DMS79 (cell line): ENCODE results near the gene GLIS2.

Experiments used
- DNase-seq: peaks from one replicate; lab custom pipeline; 2025; lab: John Stamatoyannopoulos, UW

GLIS2 gene

DNA sequence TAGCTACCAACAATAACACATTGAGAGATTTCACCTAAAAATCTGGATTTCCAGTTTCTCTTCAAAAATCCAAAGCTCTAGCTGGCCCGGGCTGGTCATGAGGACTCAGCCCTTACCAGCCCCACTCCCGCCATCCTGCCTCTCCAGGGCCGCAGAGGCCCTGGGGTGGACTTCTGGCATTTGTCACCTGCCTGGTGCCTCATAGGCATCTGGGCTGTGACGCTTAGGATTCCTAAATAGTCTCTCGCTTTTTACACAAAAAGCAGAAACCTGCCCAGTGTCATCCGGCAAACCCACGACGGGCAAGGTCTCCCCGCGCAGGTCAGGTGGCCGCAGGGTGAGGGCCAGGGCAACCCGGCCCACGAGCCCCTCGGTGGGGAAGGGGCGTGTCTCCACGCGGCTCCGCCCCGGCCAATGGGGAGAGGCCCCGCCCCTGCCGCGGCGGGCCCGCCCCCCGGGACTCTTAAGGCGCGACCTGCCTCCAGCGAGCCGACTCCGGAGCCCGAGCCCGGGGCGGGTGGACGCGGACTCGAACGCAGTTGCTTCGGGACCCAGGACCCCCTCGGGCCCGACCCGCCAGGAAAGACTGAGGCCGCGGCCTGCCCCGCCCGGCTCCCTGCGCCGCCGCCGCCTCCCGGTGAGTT lies 55.6 kb downstream of the GLIS2 start, which contains the start of gene VASN:
TSS of gene VASN (plus strand) at position 492 of the 644 bp plus-strand sequence. CDS start 9,030 bp downstream, outside the sequence.
- DNase-seq = no peak

DNA sequence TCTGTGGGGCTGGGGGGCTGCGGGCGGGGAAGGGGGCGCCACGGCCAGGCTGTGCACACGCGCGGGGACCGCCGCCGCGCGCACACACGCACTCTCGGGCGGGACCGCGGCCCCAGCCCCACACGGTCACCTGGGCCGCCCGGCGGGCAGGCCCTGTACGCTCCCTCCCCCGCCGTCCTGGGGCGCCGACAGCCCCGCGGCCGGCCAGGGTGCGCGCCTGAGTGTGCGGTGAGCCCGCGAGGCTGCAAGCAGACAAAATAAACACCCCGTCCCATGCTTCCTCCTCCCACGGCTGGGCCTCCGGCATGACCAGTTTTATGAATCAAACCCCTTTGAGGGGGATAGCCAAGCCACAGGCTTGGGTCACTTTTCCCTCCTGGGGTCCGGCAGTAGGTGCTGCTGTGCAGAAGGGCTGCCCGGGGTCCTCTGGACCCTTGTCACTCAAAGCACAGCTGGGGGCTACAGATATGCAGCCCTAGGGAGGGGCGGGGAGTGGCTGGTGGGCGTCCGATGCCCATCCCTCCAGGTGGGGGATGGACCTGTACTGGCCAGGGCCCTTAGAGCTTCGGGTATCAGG lies 56.2 kb downstream of the GLIS2 start:
- DNase-seq = no peak

DNA sequence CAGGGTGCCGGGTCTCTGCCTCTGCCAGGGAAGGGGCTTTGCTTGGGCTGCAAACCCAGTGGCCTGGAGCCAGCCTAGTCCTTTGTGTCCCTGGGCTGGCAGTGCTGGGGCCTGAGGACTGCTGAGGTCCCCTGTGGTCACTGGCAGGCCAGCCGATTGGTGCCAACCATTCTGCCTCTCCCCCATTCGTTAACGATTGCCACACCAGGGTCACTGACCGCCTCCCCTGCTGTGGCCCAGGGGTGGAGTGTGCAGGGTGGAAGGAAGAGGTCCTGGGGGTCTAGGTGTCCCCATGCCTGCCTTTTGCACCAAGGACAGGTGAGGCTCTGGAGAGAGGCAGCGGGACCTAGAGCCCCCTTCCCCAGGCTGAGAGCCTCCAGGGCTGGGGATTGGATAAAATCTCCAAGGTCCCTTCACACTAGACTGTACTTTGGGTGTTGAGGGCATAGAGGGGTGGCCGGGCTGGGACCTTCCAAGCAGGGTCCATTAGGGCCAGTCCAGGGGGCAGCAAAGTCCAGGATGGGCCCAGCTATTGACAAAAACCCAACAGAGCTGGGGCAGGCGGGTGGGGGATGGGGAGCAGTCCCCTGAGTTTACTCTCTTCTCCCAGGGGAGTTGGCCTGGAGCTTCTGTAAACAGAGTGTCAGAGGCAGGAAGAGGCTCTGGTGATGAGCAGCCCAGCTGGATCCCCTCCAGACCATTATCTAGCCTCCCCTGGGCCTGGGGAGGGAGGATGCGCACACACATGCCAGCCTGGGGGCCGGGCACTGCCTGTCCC lies 56.9 kb downstream of the GLIS2 start:
- no peak for DNase-seq

DNA sequence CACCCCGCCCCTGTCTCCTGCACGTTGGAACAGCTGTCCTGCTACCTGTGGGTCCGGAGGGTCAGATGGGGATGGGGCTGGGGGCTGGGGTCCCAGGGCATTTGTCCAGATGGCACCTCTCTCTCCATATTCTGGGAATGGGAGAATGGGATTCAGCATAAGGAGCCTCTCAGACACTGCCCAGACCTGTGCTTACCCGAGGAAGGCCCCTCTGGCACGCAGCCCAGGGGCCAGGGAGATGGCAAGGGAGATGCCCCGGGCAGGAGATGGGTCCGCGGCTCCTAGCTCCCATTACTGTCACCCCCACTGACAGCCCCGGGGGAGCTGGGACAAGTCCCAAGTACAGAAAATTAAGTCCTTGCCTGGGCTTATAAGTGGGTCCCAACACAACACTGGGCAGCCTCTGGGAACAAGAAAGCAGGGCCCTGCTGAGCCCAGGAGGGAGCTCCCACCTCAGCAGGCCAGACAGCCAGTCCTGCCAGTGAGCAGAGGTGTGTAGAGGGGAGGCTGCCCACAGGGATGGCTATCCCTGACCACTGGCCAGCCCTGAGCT lies 57.6 kb downstream of the GLIS2 start:
- no peak for DNase-seq

DNA sequence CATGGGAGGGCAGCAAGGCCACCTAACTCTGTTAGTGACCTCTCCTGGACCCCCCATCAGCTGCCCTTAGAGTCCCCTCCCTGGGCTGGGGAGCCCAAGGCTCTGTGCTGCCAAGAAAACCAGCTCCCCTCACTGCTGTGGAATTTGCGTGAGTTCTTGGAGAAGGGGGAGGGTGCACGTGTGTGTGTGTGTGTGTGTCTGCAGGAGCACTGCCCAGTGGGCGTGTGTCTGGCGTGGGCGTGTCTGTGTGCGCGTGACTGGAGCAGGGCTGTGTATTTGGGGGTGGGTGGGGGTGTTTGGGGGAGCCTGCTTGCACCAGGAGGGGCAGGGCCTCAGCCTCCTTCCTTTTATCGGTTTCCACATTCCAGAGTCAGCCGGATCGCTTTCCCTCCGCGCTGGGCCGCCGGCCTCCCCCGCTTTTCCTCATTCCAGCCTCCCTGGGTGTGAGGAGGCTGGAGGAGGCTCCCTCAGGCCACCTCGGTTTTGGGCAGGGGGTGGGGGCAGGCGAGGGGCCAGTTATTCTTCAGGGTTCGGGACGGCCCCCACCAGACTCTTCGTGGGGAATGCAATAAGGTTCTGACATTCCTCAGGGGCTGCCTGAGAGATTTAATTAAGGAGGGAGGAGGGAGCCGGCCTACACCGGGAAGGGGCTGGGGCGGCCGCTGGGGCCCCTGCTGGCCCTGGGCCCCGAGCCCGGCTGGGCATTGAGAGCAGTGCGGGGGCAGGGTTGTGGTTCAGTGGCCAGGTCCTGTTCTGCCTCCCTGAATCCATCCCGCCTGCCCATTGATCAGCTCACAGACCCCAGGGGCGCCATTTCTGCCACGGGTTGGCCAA lies 58.3 kb downstream of the GLIS2 start:
- DNase-seq = no peak

DNA sequence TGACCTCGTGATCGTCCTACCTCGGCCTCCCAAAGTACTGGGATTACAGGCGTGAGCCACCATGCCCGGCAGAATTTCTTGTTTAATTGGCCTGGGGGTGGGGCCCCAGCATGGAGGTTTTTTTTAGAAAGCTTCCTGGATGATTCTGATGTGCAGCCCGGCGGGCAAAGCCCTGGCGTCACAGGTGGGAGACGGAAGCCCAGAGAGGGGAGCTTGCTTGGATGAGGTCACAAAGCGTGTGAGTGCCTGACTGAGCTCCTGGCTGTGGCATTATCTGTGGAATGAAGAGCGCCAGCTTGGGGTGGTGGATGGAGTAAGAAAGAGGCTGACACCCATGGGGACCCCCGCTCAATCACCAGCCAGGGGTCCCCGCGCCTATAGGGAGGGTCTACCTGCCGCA lies 59.9 kb downstream of the GLIS2 start:
- DNase-seq = no peak

DNA sequence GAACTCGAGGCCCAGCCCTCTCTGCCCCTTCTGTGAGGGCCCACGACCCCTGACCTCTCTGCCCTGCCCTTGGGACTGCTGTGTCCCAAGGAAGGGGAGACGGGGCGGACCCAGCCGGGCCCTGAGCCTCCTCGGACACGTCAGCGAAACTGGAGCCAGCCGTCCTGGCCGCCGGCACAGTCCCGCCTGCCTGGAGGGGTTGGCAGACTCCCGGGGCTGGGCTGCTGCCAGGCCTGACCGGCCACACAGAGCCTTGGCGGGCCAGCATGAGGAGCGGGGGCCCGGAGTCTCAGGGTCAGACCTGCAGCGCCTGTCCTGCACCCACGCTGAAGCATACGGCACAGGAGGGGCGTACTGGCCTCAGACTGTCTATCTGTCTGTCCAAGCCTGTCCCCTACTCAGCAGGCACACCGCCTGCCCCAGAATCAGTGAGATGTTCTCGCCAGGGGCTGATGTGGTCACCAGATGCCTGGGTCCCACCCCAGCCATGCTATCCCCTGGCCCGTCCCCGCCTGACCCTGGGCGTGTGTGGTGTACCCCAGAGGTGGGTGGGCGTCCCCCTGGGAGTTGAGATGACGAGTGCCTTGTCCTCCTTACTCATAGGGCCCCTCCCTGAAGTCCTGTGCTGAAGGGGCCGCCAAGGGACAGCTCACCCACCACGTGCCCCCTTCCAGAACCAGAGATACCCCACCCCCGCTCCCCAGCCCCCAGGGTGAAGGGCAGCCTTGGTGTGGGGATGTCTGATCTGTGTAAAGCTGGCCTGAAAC lies 60.4 kb downstream of the GLIS2 start:
- DNase-seq = no peak

DNA sequence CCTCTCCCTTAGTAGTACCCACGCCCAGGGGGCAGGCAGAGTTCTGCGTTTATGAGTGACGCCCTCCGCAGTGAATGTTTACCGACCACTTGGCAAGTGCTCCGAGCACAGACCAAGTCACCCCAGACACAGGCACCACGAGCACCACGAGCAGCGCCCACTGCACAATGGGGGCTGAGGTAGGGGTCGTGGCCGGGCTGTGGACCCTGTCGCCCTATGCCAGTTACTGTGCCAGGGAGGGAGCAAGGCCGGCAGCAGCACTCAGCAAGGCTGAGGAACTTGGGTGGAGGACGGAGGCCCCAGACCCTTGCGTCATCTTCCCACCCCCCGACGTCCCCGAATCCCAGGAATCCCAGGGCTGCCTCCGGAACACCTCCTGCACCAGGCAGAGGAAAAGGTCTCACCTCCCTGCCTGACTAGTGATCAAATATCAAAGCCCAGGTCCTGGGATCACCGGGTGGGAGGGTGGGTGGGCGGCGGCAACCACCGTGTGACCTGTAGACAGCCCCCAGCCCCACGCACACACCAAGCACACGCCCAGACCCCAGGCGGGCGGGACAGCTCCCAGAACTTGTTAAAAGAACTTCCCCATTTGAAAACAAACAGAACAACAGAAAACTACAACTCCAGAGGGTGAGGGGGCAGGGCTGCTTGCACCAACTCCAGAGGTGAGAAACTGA lies 61.2 kb downstream of the GLIS2 start:
- no peak for DNase-seq

DNA sequence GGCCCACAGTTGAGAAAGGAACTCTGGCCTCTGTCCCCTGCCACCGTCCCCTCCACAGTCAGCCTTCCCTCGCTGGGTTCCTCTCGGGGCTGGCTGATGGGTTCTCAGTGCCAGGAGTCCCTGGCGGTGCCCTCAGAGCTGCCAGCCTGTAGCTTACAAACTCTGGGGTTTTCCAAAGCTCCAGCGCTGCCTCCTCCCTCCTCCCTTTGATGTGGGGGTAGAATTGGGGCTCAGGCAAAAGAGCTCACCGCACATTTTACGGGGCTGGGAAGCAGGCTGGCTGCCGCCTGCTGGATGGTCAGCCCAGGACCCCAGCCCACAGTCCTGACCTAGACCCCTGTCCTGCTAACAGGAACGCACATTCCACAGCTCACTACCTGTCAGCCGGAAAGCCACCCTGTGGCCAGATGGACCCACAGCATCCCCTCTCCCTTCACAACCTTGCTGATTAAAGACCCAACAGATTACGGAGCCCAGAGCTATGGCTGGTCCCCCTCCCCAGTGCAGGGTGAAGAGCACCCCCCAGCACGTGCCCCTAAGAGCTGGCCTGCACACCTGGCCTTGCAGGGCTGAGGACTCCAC lies 61.8 kb downstream of the GLIS2 start:
- DNase-seq = no peak

DNA sequence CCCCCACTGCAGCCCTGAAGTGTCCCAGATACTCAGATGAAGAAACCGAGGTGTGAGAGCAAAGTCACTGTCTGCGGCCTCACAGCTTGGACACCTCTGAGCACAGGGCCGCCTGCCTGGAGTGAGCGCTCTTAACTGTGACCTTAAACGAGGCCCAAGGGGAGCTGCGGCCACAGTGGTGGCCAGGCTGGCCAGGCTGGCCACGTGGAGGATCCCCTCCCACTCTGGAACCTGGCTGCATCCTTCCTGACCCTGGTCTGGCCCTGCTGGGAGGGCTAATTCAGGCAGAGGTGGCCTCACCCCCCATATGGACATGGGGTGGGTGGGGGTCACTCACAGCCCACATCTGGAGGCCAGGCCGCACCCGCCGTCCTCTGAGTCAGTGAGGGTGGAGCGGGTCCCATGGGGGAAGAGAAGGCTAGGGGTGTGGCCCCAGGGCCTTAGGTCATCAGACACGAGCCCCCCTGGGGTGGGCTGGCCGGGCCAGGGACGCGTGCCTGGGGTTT lies 62.3 kb downstream of the GLIS2 start:
- DNase-seq = no peak

DNA sequence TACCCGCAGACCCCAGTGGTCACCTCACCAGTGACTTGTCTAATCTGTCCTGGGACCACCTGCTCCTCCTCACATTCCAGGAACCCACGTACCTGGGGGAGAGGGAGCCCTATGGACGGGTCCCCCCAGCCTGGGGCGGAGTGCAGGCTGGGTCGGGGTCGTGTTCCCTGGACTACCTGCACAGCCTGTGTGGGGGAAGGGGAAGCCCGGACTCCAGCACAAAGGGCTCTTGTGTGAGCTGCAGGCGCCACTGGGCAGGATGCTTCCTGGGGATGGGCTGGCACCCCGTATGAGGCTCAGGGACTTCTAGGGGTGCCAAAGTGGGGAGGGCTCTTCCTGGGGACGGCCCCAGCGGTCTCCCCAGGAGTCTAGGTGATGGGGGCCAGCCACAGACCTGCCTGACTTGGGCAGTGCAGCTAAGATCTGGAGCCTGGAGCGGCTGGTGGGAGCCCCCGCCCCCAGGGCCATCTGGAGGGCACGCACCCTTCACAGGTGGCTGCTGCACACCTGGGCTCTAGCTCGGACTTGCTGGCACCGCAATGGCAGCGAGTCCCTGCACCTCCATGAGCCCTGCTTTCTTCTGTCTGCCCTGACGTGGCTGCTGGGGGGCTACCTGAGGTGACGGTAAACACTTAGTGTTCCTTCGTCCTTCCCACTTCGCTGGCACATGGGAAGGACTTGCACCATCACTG lies 63.3 kb downstream of the GLIS2 start:
- no peak for DNase-seq

DNA sequence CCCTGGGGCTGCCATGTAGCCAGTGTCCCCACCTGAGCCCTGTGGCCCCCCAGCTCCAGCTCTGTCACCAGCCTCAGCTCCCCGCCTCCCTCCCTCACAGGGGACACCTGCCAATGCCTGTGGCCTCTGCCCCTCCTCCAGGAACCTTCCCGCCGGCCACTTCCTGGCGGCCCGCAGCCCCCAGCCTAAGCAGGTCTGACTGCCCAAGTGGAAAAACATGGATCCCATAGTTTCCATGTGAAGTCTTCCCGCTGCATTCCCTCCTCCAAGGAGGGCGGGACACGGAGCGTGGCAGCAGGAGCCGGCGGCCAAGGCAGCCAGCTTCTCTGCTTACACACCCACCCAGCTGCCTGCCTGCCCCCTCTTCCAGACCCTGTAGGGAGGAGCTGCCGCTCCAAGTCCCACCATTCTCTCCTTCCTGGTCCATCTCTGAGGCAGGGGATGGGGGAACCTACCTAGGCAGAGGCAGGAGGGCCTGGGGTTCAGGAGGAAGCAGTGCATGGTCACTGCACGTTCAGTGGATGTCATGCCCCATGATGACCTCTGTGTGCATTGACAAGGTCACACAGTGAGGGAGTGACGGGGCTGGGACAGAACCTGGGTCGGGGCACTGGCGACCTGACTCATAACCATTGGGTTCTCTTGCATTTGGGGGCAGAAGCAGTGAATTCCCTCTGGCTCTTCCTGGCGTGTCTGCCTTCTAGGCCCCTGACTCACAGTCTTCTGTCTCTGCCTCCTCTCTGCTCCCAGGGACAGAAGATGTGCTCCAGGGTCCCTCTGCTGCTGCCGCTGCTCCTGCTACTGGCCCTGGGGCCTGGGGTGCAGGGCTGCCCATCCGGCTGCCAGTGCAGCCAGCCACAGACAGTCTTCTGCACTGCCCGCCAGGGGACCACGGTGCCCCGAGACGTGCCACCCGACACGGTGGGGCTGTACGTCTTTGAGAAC lies 64.5 kb downstream of the GLIS2 start:
- DNase-seq = no peak

DNA sequence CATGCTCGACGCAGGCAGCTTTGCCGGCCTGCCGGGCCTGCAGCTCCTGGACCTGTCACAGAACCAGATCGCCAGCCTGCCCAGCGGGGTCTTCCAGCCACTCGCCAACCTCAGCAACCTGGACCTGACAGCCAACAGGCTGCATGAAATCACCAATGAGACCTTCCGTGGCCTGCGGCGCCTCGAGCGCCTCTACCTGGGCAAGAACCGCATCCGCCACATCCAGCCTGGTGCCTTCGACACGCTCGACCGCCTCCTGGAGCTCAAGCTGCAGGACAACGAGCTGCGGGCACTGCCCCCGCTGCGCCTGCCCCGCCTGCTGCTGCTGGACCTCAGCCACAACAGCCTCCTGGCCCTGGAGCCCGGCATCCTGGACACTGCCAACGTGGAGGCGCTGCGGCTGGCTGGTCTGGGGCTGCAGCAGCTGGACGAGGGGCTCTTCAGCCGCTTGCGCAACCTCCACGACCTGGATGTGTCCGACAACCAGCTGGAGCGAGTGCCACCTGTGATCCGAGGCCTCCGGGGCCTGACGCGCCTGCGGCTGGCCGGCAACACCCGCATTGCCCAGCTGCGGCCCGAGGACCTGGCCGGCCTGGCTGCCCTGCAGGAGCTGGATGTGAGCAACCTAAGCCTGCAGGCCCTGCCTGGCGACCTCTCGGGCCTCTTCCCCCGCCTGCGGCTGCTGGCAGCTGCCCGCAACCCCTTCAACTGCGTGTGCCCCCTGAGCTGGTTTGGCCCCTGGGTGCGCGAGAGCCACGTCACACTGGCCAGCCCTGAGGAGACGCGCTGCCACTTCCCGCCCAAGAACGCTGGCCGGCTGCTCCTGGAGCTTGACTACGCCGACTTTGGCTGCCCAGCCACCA lies 65.4 kb downstream of the GLIS2 start:
- no peak for DNase-seq

DNA sequence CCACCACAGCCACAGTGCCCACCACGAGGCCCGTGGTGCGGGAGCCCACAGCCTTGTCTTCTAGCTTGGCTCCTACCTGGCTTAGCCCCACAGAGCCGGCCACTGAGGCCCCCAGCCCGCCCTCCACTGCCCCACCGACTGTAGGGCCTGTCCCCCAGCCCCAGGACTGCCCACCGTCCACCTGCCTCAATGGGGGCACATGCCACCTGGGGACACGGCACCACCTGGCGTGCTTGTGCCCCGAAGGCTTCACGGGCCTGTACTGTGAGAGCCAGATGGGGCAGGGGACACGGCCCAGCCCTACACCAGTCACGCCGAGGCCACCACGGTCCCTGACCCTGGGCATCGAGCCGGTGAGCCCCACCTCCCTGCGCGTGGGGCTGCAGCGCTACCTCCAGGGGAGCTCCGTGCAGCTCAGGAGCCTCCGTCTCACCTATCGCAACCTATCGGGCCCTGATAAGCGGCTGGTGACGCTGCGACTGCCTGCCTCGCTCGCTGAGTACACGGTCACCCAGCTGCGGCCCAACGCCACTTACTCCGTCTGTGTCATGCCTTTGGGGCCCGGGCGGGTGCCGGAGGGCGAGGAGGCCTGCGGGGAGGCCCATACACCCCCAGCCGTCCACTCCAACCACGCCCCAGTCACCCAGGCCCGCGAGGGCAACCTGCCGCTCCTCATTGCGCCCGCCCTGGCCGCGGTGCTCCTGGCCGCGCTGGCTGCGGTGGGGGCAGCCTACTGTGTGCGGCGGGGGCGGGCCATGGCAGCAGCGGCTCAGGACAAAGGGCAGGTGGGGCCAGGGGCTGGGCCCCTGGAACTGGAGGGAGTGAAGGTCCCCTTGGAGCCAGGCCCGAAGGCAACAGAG lies 66.3 kb downstream of the GLIS2 start:
- no peak for DNase-seq

DNA sequence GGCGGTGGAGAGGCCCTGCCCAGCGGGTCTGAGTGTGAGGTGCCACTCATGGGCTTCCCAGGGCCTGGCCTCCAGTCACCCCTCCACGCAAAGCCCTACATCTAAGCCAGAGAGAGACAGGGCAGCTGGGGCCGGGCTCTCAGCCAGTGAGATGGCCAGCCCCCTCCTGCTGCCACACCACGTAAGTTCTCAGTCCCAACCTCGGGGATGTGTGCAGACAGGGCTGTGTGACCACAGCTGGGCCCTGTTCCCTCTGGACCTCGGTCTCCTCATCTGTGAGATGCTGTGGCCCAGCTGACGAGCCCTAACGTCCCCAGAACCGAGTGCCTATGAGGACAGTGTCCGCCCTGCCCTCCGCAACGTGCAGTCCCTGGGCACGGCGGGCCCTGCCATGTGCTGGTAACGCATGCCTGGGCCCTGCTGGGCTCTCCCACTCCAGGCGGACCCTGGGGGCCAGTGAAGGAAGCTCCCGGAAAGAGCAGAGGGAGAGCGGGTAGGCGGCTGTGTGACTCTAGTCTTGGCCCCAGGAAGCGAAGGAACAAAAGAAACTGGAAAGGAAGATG lies 67.0 kb downstream of the GLIS2 start:
- DNase-seq = no peak
